Chondrocyte (in vitro differentiated cells): ENCODE data around the gene SLC29A3. TPM values are rescaled to one million over a fixed set of nuclear protein-coding genes. Genes with fewer than 3 reads are reported as not detected.

Source experiments
- DNase-seq: peaks from one replicate; pipeline ENCODE4 v3.0.0; 2021; ENCODE audit warnings: mixed read lengths, low spot score
- H3K27ac Mint-ChIP-seq: one replicate; pipeline ENCODE4 v1.8.0; 2021; ENCODE audit warnings: mild to moderate bottlenecking, moderate library complexity, mixed read lengths; ENCODE audit not compliant: unreplicated experiment
- H3K27me3 Mint-ChIP-seq: 2 replicates; pipeline ENCODE4 v1.8.0; 2021; ENCODE audit warnings: low read depth, mixed read lengths
- H3K36me3 Mint-ChIP-seq: 2 replicates; pipeline ENCODE4 v1.8.0; 2021; ENCODE audit warnings: low read depth, mixed read lengths
- H3K4me1 Mint-ChIP-seq: 2 replicates; pipeline ENCODE4 v1.8.0; 2021; ENCODE audit warnings: low read depth, mild to moderate bottlenecking, mixed read lengths
- H3K4me3 Mint-ChIP-seq: one replicate; pipeline ENCODE4 v1.8.0; 2021; ENCODE audit warnings: mild to moderate bottlenecking, moderate library complexity, mixed read lengths; ENCODE audit not compliant: unreplicated experiment
- H3K9me3 Mint-ChIP-seq: 2 replicates; pipeline ENCODE4 v1.8.0; 2021; ENCODE audit warnings: low read depth, mixed read lengths
- CTCF ChIP-seq: fragments of 200-600 bp; sonication (generic); IDR thresholded peaks from 2 replicates; pipeline ENCODE4 v1.5.0; 2021; ENCODE audit warnings: antibody characterized with exemption, mild to moderate bottlenecking, moderate library complexity
- total RNA-seq: library from RNA; stranded (reverse); gene quantifications from 3 replicates; pipeline ENCODE4 v1.2.1, GENCODE V29; 2021

SLC29A3 gene
- total RNA-seq, 1 donor from 2014 or later = 3.8 TPM

GRCh38 chr10:71297343-71297742 lies 21.7 kb upstream of the SLC29A3 start:
- no peak for DNase-seq
- H3K9me3 Mint-ChIP-seq = no peaks in the 10 kb centered on the region

GRCh38 chr10:71299071-71299785 lies 19.8 kb upstream of the SLC29A3 start:
- no peak for TF ChIP-seq CTCF
- peaks cover 34% of the 10 kb centered on the region for H3K36me3 Mint-ChIP-seq
- H3K4me1 Mint-ChIP-seq = no peaks in the 10 kb centered on the region
- no peak for DNase-seq
- no peak overlapping the region for H3K4me3 Mint-ChIP-seq
- H3K27ac Mint-ChIP-seq = no peak overlapping the region
- no peaks in the 10 kb centered on the region for H3K27me3 Mint-ChIP-seq
- no peaks in the 10 kb centered on the region for H3K9me3 Mint-ChIP-seq

More at GRCh38 chr10:71297343-71297742, 21.7 kb upstream of the SLC29A3 start:
- Mint-ChIP-seq H3K36me3 (peaks cover 39% of the 10 kb centered on the region), H3K27me3 (no peaks in the 10 kb centered on the region), H3K4me1 (no peaks in the 10 kb centered on the region), H3K27ac (no peak overlapping the region), H3K4me3 (no peak overlapping the region)
- no peak for TF ChIP-seq CTCF

DNA sequence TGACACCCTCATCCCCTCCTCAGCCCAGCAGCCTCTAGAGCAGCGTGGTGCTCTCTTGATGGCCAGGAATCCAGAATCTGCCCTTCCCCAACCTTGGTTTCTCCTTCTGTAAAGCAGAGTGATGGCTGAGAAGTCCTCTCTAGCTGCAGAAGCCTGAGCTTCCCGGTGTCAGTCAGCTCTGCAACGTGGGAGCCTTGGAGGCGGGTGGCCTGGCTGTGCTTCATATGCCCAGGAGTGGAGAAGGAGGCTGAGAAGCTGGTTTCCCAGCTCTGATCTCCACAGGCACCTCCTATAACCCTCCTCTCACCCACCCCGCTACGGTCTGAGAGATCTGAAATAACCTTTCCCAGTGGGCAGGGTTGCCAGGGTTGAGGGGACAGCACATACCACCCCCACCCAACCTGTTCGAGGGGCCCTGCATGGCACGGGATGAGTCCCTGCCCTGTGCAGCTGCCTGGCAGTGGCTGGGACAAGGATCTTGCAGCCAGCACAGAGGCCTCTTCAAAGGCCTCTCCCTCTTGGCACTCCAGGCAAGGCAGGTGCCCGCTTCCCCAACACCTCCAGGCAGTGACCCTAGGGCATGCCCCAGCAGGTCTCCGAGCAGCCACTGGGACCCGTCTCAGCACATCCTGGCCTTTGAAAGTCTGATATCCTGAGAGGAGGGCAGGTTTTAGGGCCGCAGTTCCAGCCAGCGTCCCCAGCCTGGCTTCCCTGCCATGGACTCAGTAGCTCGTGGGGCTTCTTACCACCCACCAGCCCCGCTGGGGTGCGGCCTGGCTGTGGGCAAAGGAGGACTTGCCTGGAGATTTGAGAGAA lies 18.3 kb upstream of the SLC29A3 start:
- no peak for DNase-seq
- no peak overlapping the region for H3K4me3 Mint-ChIP-seq
- H3K27ac Mint-ChIP-seq = no peak overlapping the region
- no peaks in the 10 kb centered on the region for H3K27me3 Mint-ChIP-seq
- peaks cover 25% of the 10 kb centered on the region for H3K36me3 Mint-ChIP-seq
- H3K9me3 Mint-ChIP-seq = no peaks in the 10 kb centered on the region
- H3K4me1 Mint-ChIP-seq = no peaks in the 10 kb centered on the region
- no peak for TF ChIP-seq CTCF

DNA sequence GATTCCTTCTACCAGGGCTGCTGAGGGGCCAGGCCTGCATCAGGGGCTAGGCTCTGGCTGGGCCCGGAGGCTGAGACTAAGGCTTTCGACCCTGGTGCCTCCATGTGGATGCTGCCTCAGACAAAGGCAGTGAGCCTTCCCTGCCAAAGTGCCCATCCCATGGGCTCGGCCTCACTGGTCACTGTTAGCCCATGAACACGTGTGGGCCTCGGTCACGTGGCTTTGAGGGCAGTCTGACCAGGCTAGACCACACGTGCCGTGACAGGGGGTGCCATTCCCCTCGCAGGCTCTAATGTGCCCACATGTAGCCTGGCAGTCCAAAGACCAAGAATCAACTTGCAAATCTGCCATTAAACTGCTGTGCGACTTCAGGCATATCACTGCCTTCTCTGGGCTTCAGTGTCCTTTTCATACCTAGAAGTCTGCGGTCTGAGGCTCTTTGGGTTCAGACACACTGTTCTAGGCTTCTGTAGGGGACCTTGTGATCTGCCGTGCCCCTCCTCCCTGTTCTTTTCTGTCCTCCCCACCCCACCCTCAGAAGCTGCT lies 17.6 kb upstream of the SLC29A3 start:
- H3K27ac Mint-ChIP-seq = no peak overlapping the region
- no peak for DNase-seq
- no peaks in the 10 kb centered on the region for H3K9me3 Mint-ChIP-seq
- no peak overlapping the region for H3K4me3 Mint-ChIP-seq
- H3K4me1 Mint-ChIP-seq = no peaks in the 10 kb centered on the region
- no peaks in the 10 kb centered on the region for H3K27me3 Mint-ChIP-seq
- no peak for TF ChIP-seq CTCF
- peaks cover 21% of the 10 kb centered on the region for H3K36me3 Mint-ChIP-seq

GRCh38 chr10:71302451-71302850 lies 16.6 kb upstream of the SLC29A3 start:
- DNase-seq = no peak
- Mint-ChIP-seq H3K27me3 (no peaks in the 10 kb centered on the region), H3K9me3 (no peaks in the 10 kb centered on the region), H3K36me3 (peaks cover 21% of the 10 kb centered on the region), H3K27ac (no peak overlapping the region), H3K4me3 (no peak overlapping the region), H3K4me1 (no peaks in the 10 kb centered on the region)
- no peak for TF ChIP-seq CTCF
